Astrocyte (in vitro differentiated cells and primary cell): ENCODE data around the gene PATJ. TPM values are rescaled to one million over a fixed set of nuclear protein-coding genes. Genes with fewer than 3 reads are reported as not detected.

Experiments used
- DNase-seq: peaks from one replicate; pipeline ENCODE4 v3.0.0-alpha.2; 2010; ENCODE audit warnings: low read depth
- FAIRE-seq: peaks from 2 replicates; lab custom pipeline; 2011; peaks lifted over from hg19 to GRCh38; lab: Jason Lieb, UNC
- H2AFZ ChIP-seq: 2 replicates; pipeline ENCODE4 v1.6.0; 2012; ENCODE audit warnings: low read depth, low read length, inconsistent platforms
- H3K27ac ChIP-seq: 2 replicates; pipeline ENCODE4 v1.5.1; 2011; ENCODE audit warnings: low read depth, low read length, inconsistent platforms
- H3K27me3 ChIP-seq: 2 replicates; pipeline ENCODE4 v1.6.0; 2011; ENCODE audit warnings: low read length, inconsistent platforms; ENCODE audit not compliant: insufficient read depth
- H3K36me3 ChIP-seq: 2 replicates; pipeline ENCODE4 v1.5.1; 2011; ENCODE audit warnings: low read length, inconsistent platforms; ENCODE audit not compliant: insufficient read depth
- H3K4me1 ChIP-seq: 2 replicates; pipeline ENCODE4 v1.5.1; 2011; ENCODE audit warnings: low read length, inconsistent platforms; ENCODE audit not compliant: insufficient read depth
- H3K4me2 ChIP-seq: 2 replicates; pipeline ENCODE4 v1.6.0; 2012; ENCODE audit warnings: low read length, inconsistent platforms
- H3K4me3 ChIP-seq: 2 replicates; pipeline ENCODE4 v1.5.1; 2011; ENCODE audit warnings: low read depth, mild to moderate bottlenecking, low read length, inconsistent platforms; ENCODE audit not compliant: insufficient read depth
- H3K79me2 ChIP-seq: 2 replicates; pipeline ENCODE4 v1.6.0; 2012; ENCODE audit warnings: mild to moderate bottlenecking, low read length, inconsistent platforms; ENCODE audit not compliant: insufficient read depth
- H3K9ac ChIP-seq: 2 replicates; pipeline ENCODE4 v1.6.0; 2012; ENCODE audit warnings: mild to moderate bottlenecking, low read length, inconsistent platforms
- H3K9me3 ChIP-seq: 2 replicates; pipeline ENCODE4 v1.5.1; 2012; ENCODE audit warnings: low read depth, mild to moderate bottlenecking, low read length, inconsistent platforms; ENCODE audit not compliant: insufficient read depth
- H4K20me1 ChIP-seq: 2 replicates; pipeline ENCODE4 v1.6.0; 2012; ENCODE audit warnings: low read length, inconsistent platforms; ENCODE audit not compliant: insufficient read depth
- H3K27ac Mint-ChIP-seq: one replicate; pipeline ENCODE4 v1.8.0; 2021; ENCODE audit warnings: mild to moderate bottlenecking, mixed read lengths; ENCODE audit not compliant: unreplicated experiment
- H3K27me3 Mint-ChIP-seq: one replicate; pipeline ENCODE4 v1.8.0; 2021; ENCODE audit warnings: low read depth, mixed read lengths; ENCODE audit not compliant: unreplicated experiment
- H3K36me3 Mint-ChIP-seq: one replicate; pipeline ENCODE4 v1.8.0; 2021; ENCODE audit warnings: low read depth, mixed read lengths; ENCODE audit not compliant: unreplicated experiment
- H3K4me1 Mint-ChIP-seq: one replicate; pipeline ENCODE4 v1.8.0; 2021; ENCODE audit warnings: low read depth, mixed read lengths; ENCODE audit not compliant: unreplicated experiment
- H3K4me3 Mint-ChIP-seq: one replicate; pipeline ENCODE4 v1.8.0; 2021; ENCODE audit warnings: mild to moderate bottlenecking, moderate library complexity, mixed read lengths; ENCODE audit not compliant: unreplicated experiment
- H3K9me3 Mint-ChIP-seq: one replicate; pipeline ENCODE4 v1.8.0; 2021; ENCODE audit warnings: mild to moderate bottlenecking, mixed read lengths; ENCODE audit not compliant: unreplicated experiment
- EZH2 ChIP-seq: IDR thresholded peaks from 2 replicates; pipeline ENCODE4 v1.6.1; 2012; ENCODE audit warnings: mild to moderate bottlenecking, low read length, inconsistent platforms; ENCODE audit not compliant: insufficient read depth
- total RNA-seq: library from RNA; stranded (reverse); gene quantifications from 2 replicates; pipeline ENCODE4 v1.2.1, GENCODE V29; 2021
- TF ChIP-seq, protein P1 (sequence below): IDR thresholded peaks from 2 replicates; pipeline ENCODE4 v1.5.1; 2011; ENCODE audit warnings: low read depth, mild to moderate bottlenecking, inconsistent platforms, low read length, moderate library complexity; ENCODE audit not compliant: insufficient read depth

PATJ gene
- total RNA-seq, 1 donor from 2014 or later: 11.0 TPM

DNA sequence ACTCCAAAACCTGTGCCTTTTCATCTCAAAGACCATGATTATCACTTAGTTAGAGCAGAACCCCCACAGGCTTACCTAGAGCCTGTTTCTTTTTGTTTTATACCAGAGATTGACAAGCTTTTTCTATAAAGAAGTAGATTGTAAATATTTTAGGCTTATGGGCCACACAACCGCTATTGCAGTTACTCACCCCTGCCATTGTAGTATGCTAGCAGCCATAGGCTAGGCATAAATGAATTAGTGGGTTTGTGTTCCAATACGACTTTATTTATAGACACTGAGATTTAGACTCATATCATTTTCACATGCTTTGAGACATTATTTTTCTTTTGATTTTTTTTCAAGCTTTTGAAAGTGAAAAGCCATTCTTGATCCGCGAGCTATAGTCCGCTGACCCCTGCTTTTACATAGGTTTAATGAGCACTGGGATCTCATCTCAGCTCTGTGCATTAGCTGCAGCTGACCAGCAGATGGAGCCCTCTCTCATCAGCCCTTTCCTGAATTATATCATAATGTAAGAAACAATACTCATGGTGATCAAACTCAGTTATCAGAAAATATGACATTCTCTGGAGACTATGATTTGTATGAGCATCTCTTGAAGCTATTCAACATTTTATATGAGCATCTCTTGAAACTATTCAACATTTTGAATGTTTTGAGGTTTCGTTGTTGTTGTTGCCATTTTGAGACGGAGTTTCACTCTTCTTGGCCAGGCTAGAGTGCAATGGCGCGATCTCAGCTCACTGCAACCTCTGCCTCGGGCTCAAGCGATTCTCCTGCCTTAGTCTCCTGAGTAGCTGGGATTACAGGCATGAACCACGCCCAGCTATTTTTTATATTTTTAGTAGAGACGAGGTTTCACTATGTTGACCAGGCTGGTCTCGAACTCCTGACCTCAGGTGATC is 340.4 kb downstream of the PATJ start:
- DNase-seq (no peak), FAIRE-seq (peak; percentile 72)
- Histone ChIP-seq H3K4me1 (no peaks in the 10 kb centered on the region), H3K4me3 (no peak overlapping the region), H2AFZ (no peak overlapping the region), H4K20me1 (no peaks in the 10 kb centered on the region), H3K4me2 (no peak overlapping the region), H3K27me3 (no peaks in the 10 kb centered on the region), H3K9ac (no peak overlapping the region), H3K36me3 (no peaks in the 10 kb centered on the region), H3K9me3 (no peaks in the 10 kb centered on the region), H3K27ac (no peak overlapping the region), H3K79me2 (no peaks in the 10 kb centered on the region)
- TF ChIP-seq, protein P1, sequence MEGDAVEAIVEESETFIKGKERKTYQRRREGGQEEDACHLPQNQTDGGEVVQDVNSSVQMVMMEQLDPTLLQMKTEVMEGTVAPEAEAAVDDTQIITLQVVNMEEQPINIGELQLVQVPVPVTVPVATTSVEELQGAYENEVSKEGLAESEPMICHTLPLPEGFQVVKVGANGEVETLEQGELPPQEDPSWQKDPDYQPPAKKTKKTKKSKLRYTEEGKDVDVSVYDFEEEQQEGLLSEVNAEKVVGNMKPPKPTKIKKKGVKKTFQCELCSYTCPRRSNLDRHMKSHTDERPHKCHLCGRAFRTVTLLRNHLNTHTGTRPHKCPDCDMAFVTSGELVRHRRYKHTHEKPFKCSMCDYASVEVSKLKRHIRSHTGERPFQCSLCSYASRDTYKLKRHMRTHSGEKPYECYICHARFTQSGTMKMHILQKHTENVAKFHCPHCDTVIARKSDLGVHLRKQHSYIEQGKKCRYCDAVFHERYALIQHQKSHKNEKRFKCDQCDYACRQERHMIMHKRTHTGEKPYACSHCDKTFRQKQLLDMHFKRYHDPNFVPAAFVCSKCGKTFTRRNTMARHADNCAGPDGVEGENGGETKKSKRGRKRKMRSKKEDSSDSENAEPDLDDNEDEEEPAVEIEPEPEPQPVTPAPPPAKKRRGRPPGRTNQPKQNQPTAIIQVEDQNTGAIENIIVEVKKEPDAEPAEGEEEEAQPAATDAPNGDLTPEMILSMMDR: peak; percentile 98
- TF ChIP-seq EZH2: no peak
- Mint-ChIP-seq H3K27ac (no peak overlapping the region), H3K4me3 (no peak overlapping the region), H3K9me3 (no peaks in the 10 kb centered on the region), H3K27me3 (no peaks in the 10 kb centered on the region), H3K4me1 (no peaks in the 10 kb centered on the region), H3K36me3 (no peaks in the 10 kb centered on the region)

DNA sequence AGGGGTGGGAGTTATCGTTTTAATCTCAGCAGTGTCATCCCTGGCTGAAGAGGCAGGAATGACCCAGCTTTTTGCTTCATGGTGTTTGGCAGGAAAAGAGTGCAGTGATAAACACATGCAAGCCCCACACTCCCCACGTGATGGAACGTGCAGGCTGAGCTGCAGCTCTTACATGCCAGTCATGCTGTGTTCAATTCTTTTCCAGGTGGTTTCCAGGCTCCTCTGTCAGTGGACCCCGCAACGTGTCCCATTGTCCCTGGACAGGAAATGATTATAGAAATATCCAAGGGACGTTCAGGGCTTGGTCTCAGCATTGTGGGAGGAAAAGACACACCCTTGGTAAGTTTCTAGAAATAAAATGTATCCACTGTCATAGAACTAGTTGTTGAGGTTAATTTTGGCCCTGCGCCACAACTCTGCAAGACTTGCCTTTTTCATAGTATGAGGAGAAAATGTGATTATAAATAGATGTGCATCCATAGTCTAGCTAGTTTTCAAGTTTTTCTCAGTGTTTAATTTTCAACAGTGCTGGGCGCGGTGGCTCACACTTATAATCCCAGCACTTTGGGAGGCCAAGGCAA is 342.1 kb downstream of the PATJ start:
- Histone ChIP-seq H3K4me2 (no peak overlapping the region), H3K79me2 (no peaks in the 10 kb centered on the region), H3K9me3 (no peaks in the 10 kb centered on the region), H3K27me3 (no peaks in the 10 kb centered on the region), H4K20me1 (no peaks in the 10 kb centered on the region), H3K36me3 (no peaks in the 10 kb centered on the region), H3K4me3 (no peak overlapping the region), H3K9ac (no peak overlapping the region), H3K27ac (no peak overlapping the region), H2AFZ (no peak overlapping the region), H3K4me1 (no peaks in the 10 kb centered on the region)
- H3K4me3 Mint-ChIP-seq: no peak overlapping the region
- FAIRE-seq: no peak
- TF ChIP-seq, protein P1: no peak
- no peak for TF ChIP-seq EZH2
- H3K4me1 Mint-ChIP-seq: no peaks in the 10 kb centered on the region
- no peaks in the 10 kb centered on the region for H3K9me3 Mint-ChIP-seq
- H3K27me3 Mint-ChIP-seq: no peaks in the 10 kb centered on the region
- no peak overlapping the region for H3K27ac Mint-ChIP-seq
- peak; percentile 12 for DNase-seq
- H3K36me3 Mint-ChIP-seq: peaks cover 1% of the 10 kb centered on the region
